Thyroid gland (tissue), 4 donors: ENCODE measurements around the gene KCNMB2.

Experiments
- POLR2A ChIP-seq, 2 donors: fragments of 450-650 bp; IDR thresholded peaks; one replicate each; pipeline ENCODE4 v1.6.1; 2017; ENCODE audit warnings: antibody characterized with exemption in 2 of 2, mild to moderate bottlenecking in 2 of 2, moderate library complexity in 1 of 2
- TF ChIP-seq, protein P1 (sequence below), 6 experiments: fragments of 200-600 bp in 3 of 6; fragments of 450-650 bp in 3 of 6; sonication (generic) in 3 of 6; IDR thresholded peaks; one replicate each; pipeline ENCODE4 v1.5.1; 2016 to 2019; ENCODE audit warnings: antibody characterized with exemption in 6 of 6, mild to moderate bottlenecking in 2 of 6, inconsistent platforms in 1 of 6, moderate library complexity in 1 of 6

- TF ChIP-seq, protein P1, sequence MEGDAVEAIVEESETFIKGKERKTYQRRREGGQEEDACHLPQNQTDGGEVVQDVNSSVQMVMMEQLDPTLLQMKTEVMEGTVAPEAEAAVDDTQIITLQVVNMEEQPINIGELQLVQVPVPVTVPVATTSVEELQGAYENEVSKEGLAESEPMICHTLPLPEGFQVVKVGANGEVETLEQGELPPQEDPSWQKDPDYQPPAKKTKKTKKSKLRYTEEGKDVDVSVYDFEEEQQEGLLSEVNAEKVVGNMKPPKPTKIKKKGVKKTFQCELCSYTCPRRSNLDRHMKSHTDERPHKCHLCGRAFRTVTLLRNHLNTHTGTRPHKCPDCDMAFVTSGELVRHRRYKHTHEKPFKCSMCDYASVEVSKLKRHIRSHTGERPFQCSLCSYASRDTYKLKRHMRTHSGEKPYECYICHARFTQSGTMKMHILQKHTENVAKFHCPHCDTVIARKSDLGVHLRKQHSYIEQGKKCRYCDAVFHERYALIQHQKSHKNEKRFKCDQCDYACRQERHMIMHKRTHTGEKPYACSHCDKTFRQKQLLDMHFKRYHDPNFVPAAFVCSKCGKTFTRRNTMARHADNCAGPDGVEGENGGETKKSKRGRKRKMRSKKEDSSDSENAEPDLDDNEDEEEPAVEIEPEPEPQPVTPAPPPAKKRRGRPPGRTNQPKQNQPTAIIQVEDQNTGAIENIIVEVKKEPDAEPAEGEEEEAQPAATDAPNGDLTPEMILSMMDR (IDR thresholded peaks at IDR 0.05), result no peak
- no peak for TF ChIP-seq POLR2A (IDR thresholded peaks at IDR 0.05)
These were observed 32.7 kb downstream of the KCNMB2 start for GRCh38 chr3:178568911-178569310.
